A673 (cell line): ENCODE measurements around the gene SUCLG2.

ENCODE experiments used
- CTCF ChIP-seq: fragments of 300-800, 200-600 bp; sonication (generic); conservative IDR thresholded peaks from 2 replicates; pipeline ENCODE4 v1.5.1; 2017; ENCODE audit warnings: low read depth, mild to moderate bottlenecking, antibody characterized with exemption, low read length, moderate library complexity, mixed read lengths
- EZH2 ChIP-seq: fragments of 200-600 bp; sonication (generic); IDR thresholded peaks from 2 replicates; pipeline ENCODE4 v1.6.1; 2017; ENCODE audit warnings: borderline replicate concordance, low read depth, mild to moderate bottlenecking, mixed read lengths, antibody characterized with exemption, low read length; ENCODE audit not compliant: poor library complexity, severe bottlenecking

GRCh38 chr3:67325231-67325630 lies 329.2 kb downstream of the SUCLG2 start:
- TF ChIP-seq EZH2: no peak
- no peak for TF ChIP-seq CTCF
